NT2/D1 (cell line): ENCODE data around the gene TCP11L2.

Experiments
- YY1 ChIP-seq: IDR thresholded peaks from 2 replicates; pipeline ENCODE4 v1.6.1; 2011; ENCODE audit not compliant: insufficient read length, insufficient read depth
- ZNF274 ChIP-seq: IDR thresholded peaks from 2 replicates; pipeline ENCODE4 v1.6.1; 2011; ENCODE audit warnings: mild to moderate bottlenecking, low read depth, low read length

GRCh38 chr12:106321139-106321850 is 18.8 kb downstream of the TCP11L2 start:
- TF ChIP-seq ZNF274 (no peak), YY1 (no peak)
